ENCODE data around the gene SPATA20.

DNA sequence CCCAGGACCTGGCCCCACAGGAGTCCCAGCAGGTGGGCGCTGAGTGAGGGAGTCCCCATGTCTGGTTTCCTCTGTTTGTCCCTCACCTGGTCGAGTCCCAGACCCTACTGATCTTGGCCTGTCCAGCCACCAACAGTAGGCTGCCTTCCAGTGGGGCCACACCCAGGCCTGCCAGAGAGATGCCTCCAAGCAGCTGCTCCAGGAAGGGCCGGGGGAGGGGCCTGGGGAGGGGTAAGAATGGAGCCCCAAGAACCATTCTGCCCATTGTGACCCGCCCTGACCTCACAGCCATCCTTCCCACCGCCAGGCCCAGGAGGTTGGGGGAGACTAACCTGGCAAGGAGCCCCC, 736 bp downstream of the SPATA20 start:
- TF ChIP-seq POLR2A (IDR thresholded peaks at IDR 0.05) = no peak
- TF ChIP-seq, protein P1, sequence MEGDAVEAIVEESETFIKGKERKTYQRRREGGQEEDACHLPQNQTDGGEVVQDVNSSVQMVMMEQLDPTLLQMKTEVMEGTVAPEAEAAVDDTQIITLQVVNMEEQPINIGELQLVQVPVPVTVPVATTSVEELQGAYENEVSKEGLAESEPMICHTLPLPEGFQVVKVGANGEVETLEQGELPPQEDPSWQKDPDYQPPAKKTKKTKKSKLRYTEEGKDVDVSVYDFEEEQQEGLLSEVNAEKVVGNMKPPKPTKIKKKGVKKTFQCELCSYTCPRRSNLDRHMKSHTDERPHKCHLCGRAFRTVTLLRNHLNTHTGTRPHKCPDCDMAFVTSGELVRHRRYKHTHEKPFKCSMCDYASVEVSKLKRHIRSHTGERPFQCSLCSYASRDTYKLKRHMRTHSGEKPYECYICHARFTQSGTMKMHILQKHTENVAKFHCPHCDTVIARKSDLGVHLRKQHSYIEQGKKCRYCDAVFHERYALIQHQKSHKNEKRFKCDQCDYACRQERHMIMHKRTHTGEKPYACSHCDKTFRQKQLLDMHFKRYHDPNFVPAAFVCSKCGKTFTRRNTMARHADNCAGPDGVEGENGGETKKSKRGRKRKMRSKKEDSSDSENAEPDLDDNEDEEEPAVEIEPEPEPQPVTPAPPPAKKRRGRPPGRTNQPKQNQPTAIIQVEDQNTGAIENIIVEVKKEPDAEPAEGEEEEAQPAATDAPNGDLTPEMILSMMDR (IDR thresholded peaks at IDR 0.05 in 4 of 5, conservative IDR thresholded peaks at IDR 0.05 in 1 of 5) = no peak
